ENCODE measurements around the gene PLK5. TPM values are rescaled to one million over a fixed set of nuclear protein-coding genes. Genes with fewer than 3 reads are reported as not detected.

PLK5 gene
- total and polyA plus RNA-seq, 2 experiments from 2014 or later, result 0.97 to 1.2 TPM

DNA sequence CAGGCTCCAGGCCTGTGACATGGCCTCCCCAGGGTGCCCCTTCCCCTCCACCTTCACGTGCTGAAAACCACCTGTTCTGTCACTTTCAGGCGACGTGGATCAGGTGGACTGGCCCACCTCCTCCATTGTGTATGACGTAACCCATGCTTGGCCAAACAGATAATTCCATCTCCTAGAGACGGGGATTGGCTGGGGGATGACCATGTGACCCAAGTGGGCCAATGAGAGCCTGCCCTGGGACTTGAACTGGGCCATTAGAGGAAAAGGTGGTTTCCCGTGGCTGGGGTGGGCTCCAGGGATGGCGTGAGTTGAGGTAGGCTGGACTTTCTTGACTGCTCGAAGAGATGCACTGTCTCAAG is 7.5 kb upstream of the PLK5 start:
- H3F3A ChIP-seq (replicated peaks; ENCODE audit: low read depth), result 0 out of 2 replicates have a peak, but pooled peaks cover 4% of the 10 kb centered on the region
- H3K4me1 ChIP-seq (ENCODE audit: insufficient read depth), result no peaks in the 10 kb centered on the region
- Mint-ChIP-seq H3K4me3 (no peak overlapping the region; the same call in 2 of the 3 replicates), H3K27ac (no peak overlapping the region), H3K36me3 (ENCODE audit: low read depth) (no peaks in the 10 kb centered on the region), H3K4me1 (no peaks in the 10 kb centered on the region), H3K27me3 (ENCODE audit: insufficient read depth, low read depth, poor library complexity) (peaks cover 17% of the 10 kb centered on the region), H3K9me3 (peaks cover 5% of the 10 kb centered on the region)
- no peaks in the 10 kb centered on the region for H3K36me3 ChIP-seq (ENCODE audit: insufficient read depth)
- no peaks in the 10 kb centered on the region; the same call in 1 of the 2 replicates for H4K20me1 ChIP-seq (replicated peaks; ENCODE audit: insufficient read depth)
- no peak for ATAC-seq
- no peak overlapping the region for H3K4me2 ChIP-seq
- no peak for TF ChIP-seq ETS1 (IDR thresholded peaks at IDR 0.05)
- no peak for TF ChIP-seq ZNF114 (CRISPR knock-in tag; IDR thresholded peaks at IDR 0.05)
- no peaks in the 10 kb centered on the region for H3K9me2 ChIP-seq (ENCODE audit: insufficient read depth)
- peak; percentile 40 for DNase-seq (ENCODE audit: low spot score)
- no peak overlapping the region for H3K4me3 ChIP-seq
- H2AFZ ChIP-seq, result no peak overlapping the region
- H3K79me2 ChIP-seq (replicated peaks; ENCODE audit: insufficient read depth), result no peaks in the 10 kb centered on the region
- no peak overlapping the region for H3K27ac ChIP-seq (ENCODE audit: low read depth)
- peaks cover 4% of the 10 kb centered on the region; the same call in 1 of the 2 replicates for H3K27me3 ChIP-seq (ENCODE audit: insufficient read depth)

- Histone ChIP-seq H3K4me1 (ENCODE audit: insufficient read depth) (no peaks in the 10 kb centered on the region), H3K9me2 (ENCODE audit: insufficient read depth) (no peaks in the 10 kb centered on the region), H3K36me3 (ENCODE audit: insufficient read depth) (no peaks in the 10 kb centered on the region), H3K4me3 (no peak overlapping the region), H3K79me2 (replicated peaks; ENCODE audit: insufficient read depth) (no peaks in the 10 kb centered on the region), H3K27ac (ENCODE audit: low read depth) (no peak overlapping the region), H3F3A (replicated peaks; ENCODE audit: low read depth) (0 out of 2 replicates have a peak, but pooled peaks cover 4% of the 10 kb centered on the region), H2AFZ (no peak overlapping the region), H3K4me2 (no peak overlapping the region), H4K20me1 (replicated peaks; ENCODE audit: insufficient read depth) (no peaks in the 10 kb centered on the region; the same call in 1 of the 2 replicates), H3K27me3 (ENCODE audit: insufficient read depth) (peaks cover 12% of the 10 kb centered on the region)
- Mint-ChIP-seq H3K4me3 (no peak overlapping the region), H3K27me3 (ENCODE audit: insufficient read depth, low read depth, poor library complexity) (peaks cover 29% of the 10 kb centered on the region), H3K27ac (no peak overlapping the region), H3K9me3 (peaks cover 5% of the 10 kb centered on the region), H3K36me3 (ENCODE audit: low read depth) (no peaks in the 10 kb centered on the region), H3K4me1 (no peaks in the 10 kb centered on the region)
- no peak for ATAC-seq
- TF ChIP-seq POLR2AphosphoS5 (IDR thresholded peaks at IDR 0.05; ENCODE audit: low read depth) (no peak), REST (IDR thresholded peaks at IDR 0.05; ENCODE audit: unreplicated experiment) (no peak), ZNF114 (CRISPR knock-in tag; IDR thresholded peaks at IDR 0.05) (no peak), JUNB (IDR thresholded peaks at IDR 0.05; ENCODE audit: unreplicated experiment) (no peak), NANOG (IDR thresholded peaks at IDR 0.05; ENCODE audit: borderline replicate concordance) (no peak), EZH2phosphoT487 (IDR thresholded peaks at IDR 0.05; ENCODE audit: unreplicated experiment) (no peak), STAT1 (IDR thresholded peaks at IDR 0.05; ENCODE audit: unreplicated experiment) (no peak), CREB1 (CRISPR knock-in tag; IDR thresholded peaks at IDR 0.05; ENCODE audit: low read depth) (no peak), ZNF462 (CRISPR knock-in tag; IDR thresholded peaks at IDR 0.05) (no peak), ZNF331 (CRISPR knock-in tag; IDR thresholded peaks at IDR 0.05; ENCODE audit: low read depth) (no peak)
- DNase-seq (ENCODE audit: low spot score), result no peak
Observed at GRCh38 chr19:1518471-1518870, 5.4 kb upstream of the PLK5 start.

Data from GM23338 (cell line).